ENCODE measurements around the gene BCL2. TPM values are rescaled to one million over a fixed set of nuclear protein-coding genes. Genes with fewer than 3 reads are reported as not detected.

Gene BCL2
- total RNA-seq, 1 experiment from 2014 or later = 2.5 TPM

DNA sequence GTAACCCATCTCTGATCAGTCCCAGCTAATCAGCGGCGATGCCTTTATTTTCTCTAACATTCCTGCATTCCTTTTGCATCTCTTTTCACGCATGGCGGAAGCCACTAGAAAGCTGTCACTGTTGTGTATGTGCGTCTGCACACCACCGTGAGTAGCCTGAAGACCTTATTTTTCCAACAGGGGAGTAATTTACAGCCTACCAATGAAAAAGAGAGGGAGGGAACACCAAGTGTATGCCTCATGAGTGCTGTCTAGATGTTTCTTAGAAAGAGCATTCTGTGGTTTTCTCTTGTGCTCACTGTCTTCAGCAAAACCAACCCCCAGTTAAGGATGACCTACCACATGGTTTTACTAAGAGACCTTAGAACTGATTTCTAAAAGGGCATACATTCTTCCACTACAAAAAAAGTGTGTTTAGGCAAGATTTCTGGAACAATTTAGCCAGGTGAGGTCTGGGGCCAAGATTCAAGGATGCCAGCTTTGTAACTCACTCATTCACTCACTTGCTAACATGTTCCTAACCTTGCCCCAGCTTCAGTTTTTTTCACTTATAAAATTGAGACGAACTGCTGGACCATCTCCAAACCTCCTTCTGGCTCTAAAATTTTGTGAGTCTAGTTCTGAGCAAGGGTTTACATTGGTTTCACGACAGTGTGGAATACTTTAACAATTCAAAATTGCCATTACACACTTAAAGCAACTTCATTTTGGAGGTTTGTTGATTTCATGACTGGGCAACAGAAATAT is 51.4 kb downstream of the BCL2 start:
- BruUV-seq (replicated peaks) = no TSS peak
- Histone ChIP-seq H3K4me2 (ENCODE audit: low read length) (no peak overlapping the region), H2AFZ (ENCODE audit: low read depth, low read length, poor library complexity, severe bottlenecking) (no peak overlapping the region), H3K27me3 (ENCODE audit: insufficient read depth, low read length) (0 out of 2 replicates have a peak, but pooled peaks cover 3% of the 10 kb centered on the region), H3K9ac (ENCODE audit: low read length) (no peak overlapping the region), H4K20me1 (ENCODE audit: insufficient read depth) (no peaks in the 10 kb centered on the region), H3K9me3 (ENCODE audit: control insufficient read depth in 1 of 2, insufficient read depth in 1 of 2, low read depth in 1 of 2, low read length in 2 of 2) (no peaks in the 10 kb centered on the region), H3K36me3 (ENCODE audit: control insufficient read depth in 1 of 2, insufficient read depth in 2 of 2, low read length in 2 of 2) (no peaks in the 10 kb centered on the region), H3K4me3 (replicated peaks in 1 of 2; ENCODE audit: low read depth in 1 of 2, low read length in 2 of 2) (no peak overlapping the region), H3K27ac (ENCODE audit: low read depth, low read length) (no peak overlapping the region), H3K9me2 (ENCODE audit: insufficient read depth) (no peaks in the 10 kb centered on the region), H3K79me2 (ENCODE audit: insufficient read depth, low read length) (no peaks in the 10 kb centered on the region), H3K4me1 (ENCODE audit: control insufficient read depth in 1 of 2, insufficient read depth in 2 of 2, low read length in 2 of 2) (no peaks in the 10 kb centered on the region)
- no peak for ATAC-seq
- ChIA-PET CTCF (no interaction called here), RAD21 (ENCODE audit: low non-redundant PET in 1 of 2, low total read pairs in 2 of 2, uncharacterized antibody in 2 of 2, unreplicated experiment in 2 of 2) (no interaction called here), POLR2A (no interaction called here)
- intact Hi-C loops (cut with micrococcal nuclease) = no loop called here
- DNase-seq (ENCODE audit: low read depth, low spot score) = no peak
- no peak for TF ChIP-seq FOSL1 (IDR thresholded peaks at IDR 0.05; ENCODE audit: low read depth)
- TF ChIP-seq, protein P1, sequence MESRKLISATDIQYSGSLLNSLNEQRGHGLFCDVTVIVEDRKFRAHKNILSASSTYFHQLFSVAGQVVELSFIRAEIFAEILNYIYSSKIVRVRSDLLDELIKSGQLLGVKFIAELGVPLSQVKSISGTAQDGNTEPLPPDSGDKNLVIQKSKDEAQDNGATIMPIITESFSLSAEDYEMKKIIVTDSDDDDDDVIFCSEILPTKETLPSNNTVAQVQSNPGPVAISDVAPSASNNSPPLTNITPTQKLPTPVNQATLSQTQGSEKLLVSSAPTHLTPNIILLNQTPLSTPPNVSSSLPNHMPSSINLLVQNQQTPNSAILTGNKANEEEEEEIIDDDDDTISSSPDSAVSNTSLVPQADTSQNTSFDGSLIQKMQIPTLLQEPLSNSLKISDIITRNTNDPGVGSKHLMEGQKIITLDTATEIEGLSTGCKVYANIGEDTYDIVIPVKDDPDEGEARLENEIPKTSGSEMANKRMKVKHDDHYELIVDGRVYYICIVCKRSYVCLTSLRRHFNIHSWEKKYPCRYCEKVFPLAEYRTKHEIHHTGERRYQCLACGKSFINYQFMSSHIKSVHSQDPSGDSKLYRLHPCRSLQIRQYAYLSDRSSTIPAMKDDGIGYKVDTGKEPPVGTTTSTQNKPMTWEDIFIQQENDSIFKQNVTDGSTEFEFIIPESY (IDR thresholded peaks at IDR 0.05; ENCODE audit: extremely low read depth, insufficient replicate concordance, low read length) = no peak
- TF ChIP-seq, protein P2, sequence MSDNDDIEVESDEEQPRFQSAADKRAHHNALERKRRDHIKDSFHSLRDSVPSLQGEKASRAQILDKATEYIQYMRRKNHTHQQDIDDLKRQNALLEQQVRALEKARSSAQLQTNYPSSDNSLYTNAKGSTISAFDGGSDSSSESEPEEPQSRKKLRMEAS (IDR thresholded peaks at IDR 0.05) = no peak
- TF ChIP-seq POLR2A (IDR thresholded peaks at IDR 0.05; ENCODE audit: borderline replicate concordance, extremely low read depth, insufficient read depth, insufficient read length) = no peak
- TF ChIP-seq ZFX (IDR thresholded peaks at IDR 0.05) = no peak
- no peak for TF ChIP-seq EGR1 (IDR thresholded peaks at IDR 0.05; ENCODE audit: low read depth)
